Neural cell (in vitro differentiated cells): ENCODE results near the gene PIGS.

Experiments
- EP300 ChIP-seq: fragments of 450-650 bp; conservative IDR thresholded peaks from 2 replicates; pipeline ENCODE4 v1.6.1; 2014; ENCODE audit warnings: antibody characterized with exemption, mild to moderate bottlenecking, moderate library complexity; ENCODE audit not compliant: poor library complexity, severe bottlenecking
- EZH2 ChIP-seq: fragments of 200-600, 300-800 bp; shearing (Covaris generic), sonication (generic); IDR thresholded peaks from 2 replicates; pipeline ENCODE4 v1.6.1; 2014; ENCODE audit warnings: antibody characterized with exemption, low read length, borderline replicate concordance, mild to moderate bottlenecking; ENCODE audit not compliant: insufficient read depth, poor library complexity, severe bottlenecking
- MXI1 ChIP-seq: fragments of 450-650 bp; conservative IDR thresholded peaks from 2 replicates; pipeline ENCODE4 v1.6.1; 2014; ENCODE audit warnings: antibody characterized with exemption, mild to moderate bottlenecking; ENCODE audit not compliant: poor library complexity, severe bottlenecking
- REST ChIP-seq: IDR thresholded peaks from 2 replicates; pipeline ENCODE4 v1.6.1; 2012; ENCODE audit warnings: borderline replicate concordance
- SMC3 ChIP-seq: fragments of 450-650 bp; conservative IDR thresholded peaks from 2 replicates; pipeline ENCODE4 v1.6.1; 2014; ENCODE audit warnings: antibody characterized with exemption, mild to moderate bottlenecking, moderate library complexity; ENCODE audit not compliant: poor library complexity
- TAF1 ChIP-seq: IDR thresholded peaks from 2 replicates; pipeline ENCODE4 v1.6.1; 2012; ENCODE audit warnings: low read depth
- TF ChIP-seq, protein P1 (sequence below): fragments of 450-650 bp; IDR thresholded peaks from 2 replicates; pipeline ENCODE4 v1.5.1; 2014; ENCODE audit warnings: antibody characterized with exemption, mild to moderate bottlenecking, moderate library complexity; ENCODE audit not compliant: poor library complexity, severe bottlenecking

DNA sequence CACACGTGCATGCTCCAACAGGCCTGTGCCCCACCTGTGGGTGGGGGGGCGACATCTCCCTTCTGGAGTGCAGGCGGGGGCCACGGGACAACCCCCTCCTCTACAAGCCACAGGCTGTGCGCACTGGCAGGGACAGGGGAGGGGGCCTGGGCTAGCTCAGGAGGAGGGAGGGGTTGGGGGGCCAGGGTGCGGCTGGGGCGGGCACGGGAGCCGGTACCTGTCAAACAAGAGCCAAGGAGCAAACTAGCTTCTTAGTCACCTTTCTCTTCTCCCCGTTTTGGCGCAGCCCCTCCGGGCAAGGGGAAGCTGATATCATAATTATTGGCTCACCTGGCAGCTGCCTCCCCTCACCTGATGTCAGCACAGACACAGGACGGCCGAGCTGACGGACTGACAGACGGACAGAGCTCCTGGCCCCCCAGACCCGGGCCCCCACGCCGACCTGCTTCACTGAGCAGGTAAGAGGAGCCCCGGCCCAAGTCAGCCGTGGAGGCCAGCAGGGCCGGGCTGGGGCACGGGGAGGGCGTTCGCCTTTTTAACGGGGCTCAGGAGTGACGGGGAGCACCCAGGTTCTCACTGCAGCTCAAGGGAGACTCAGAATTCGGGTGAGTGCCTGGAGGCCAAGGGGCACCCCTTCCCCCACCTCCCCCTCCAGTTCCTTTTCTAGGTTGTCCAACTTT lies 65.2 kb downstream of the PIGS start, which contains the start of gene FOXN1:
- TF ChIP-seq, protein P1, sequence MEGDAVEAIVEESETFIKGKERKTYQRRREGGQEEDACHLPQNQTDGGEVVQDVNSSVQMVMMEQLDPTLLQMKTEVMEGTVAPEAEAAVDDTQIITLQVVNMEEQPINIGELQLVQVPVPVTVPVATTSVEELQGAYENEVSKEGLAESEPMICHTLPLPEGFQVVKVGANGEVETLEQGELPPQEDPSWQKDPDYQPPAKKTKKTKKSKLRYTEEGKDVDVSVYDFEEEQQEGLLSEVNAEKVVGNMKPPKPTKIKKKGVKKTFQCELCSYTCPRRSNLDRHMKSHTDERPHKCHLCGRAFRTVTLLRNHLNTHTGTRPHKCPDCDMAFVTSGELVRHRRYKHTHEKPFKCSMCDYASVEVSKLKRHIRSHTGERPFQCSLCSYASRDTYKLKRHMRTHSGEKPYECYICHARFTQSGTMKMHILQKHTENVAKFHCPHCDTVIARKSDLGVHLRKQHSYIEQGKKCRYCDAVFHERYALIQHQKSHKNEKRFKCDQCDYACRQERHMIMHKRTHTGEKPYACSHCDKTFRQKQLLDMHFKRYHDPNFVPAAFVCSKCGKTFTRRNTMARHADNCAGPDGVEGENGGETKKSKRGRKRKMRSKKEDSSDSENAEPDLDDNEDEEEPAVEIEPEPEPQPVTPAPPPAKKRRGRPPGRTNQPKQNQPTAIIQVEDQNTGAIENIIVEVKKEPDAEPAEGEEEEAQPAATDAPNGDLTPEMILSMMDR = no peak
- no peak for TF ChIP-seq SMC3
- no peak for TF ChIP-seq EP300
- no peak for TF ChIP-seq EZH2
- no peak for TF ChIP-seq TAF1
- no peak for TF ChIP-seq MXI1
- TF ChIP-seq REST = no peak
